H1 (cell line): ENCODE measurements around the gene ZNF182. TPM values are rescaled to one million over a fixed set of nuclear protein-coding genes. Genes with fewer than 3 reads are reported as not detected.

Source experiments
- CREB1 ChIP-seq: IDR thresholded peaks from 2 replicates; pipeline ENCODE4 v1.6.1; 2012; ENCODE audit warnings: inconsistent platforms
- GABPA ChIP-seq: IDR thresholded peaks from 2 replicates; pipeline ENCODE4 v1.6.1; 2011; ENCODE audit warnings: mild to moderate bottlenecking, low read length, moderate library complexity, borderline replicate concordance; ENCODE audit not compliant: insufficient read depth
- JUND ChIP-seq: IDR thresholded peaks from 2 replicates; pipeline ENCODE4 v1.6.1; 2011; ENCODE audit warnings: mild to moderate bottlenecking, improper control_type of control experiment, low read length
- NRF1 ChIP-seq: IDR thresholded peaks from 2 replicates; pipeline ENCODE4 v1.6.1; 2011; ENCODE audit warnings: mild to moderate bottlenecking, low read depth, low read length, improper control_type of control experiment
- SP1 ChIP-seq: IDR thresholded peaks from 2 replicates; pipeline ENCODE4 v1.6.1; 2011; ENCODE audit warnings: low read depth, low read length
- polyA plus RNA-seq, 7 experiments: library from polyadenylated mRNA; depleted of rRNA in 3 of 7; stranded (reverse) in 5 of 7; unstranded in 2 of 7; fragments of >200 nt in 5 of 7; fragments of 200-250 nt in 2 of 7; gene quantifications; 1 replicate in 5 of 7; 2 replicates in 1 of 7; 4 replicates in 1 of 7; pipeline versions ENCODE4 v1.2.1 to v1.2.3, GENCODE V29; 2011 to 2013; ENCODE audit warnings: missing spikeins in 2 of 7, mixed read lengths in 2 of 7
- total RNA-seq: library from RNA; stranded (reverse); fragmentation: NEBNext Ultra II Directional; extraction: Animal tissue kit (Norgen Biotek cat#: 25700); gene quantifications from 2 replicates; pipeline ENCODE4 v1.2.1, GENCODE V29; 2021

ZNF182 gene
- total and polyA plus RNA-seq, 2 of the 8 experiments (the other 6 are each of a cell fraction or from before 2014, with no cell fraction given): 1.3 to 8.2 TPM

DNA sequence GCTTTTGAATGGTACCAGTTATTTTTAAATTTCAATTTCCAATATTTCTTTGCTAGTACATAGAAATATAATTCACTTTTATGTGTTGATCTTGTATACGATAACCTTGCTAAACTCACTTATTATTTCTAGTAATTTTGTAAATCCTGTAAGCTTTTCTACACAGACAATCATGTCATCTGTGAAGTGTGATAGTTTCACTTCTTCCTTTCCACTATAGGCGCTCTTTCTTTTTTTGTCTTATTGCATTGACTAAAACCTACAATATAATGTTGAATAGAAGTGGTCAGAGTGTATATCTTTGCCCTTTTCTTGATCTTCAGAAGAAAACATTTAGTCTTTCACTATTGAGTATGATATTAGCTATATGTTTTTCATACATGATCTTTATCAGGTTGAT is 76.6 kb downstream of the ZNF182 start (continued):
- TF ChIP-seq GABPA (no peak), CREB1 (no peak), SP1 (no peak), NRF1 (no peak), JUND (no peak)

Other genes starting within 250 kb of the ZNF182 start
- gene ZNF81, start 167.1 kb downstream of the ZNF182 start, total RNA-seq: 10.0 and 12.8 TPM in 2 replicates
- 3.4 and 4.6 TPM in 2 replicates for gene ZNF81, start 167.1 kb downstream of the ZNF182 start, polyA plus RNA-seq (2011; rRNA removed)
- gene SPACA5, start 3.0 kb upstream of the ZNF182 start, total RNA-seq: not detected in 2 replicates
- 0.26 TPM in 1 of 2 replicates, not detected in the other for gene SPACA5, start 3.0 kb upstream of the ZNF182 start, polyA plus RNA-seq (2011; rRNA removed)
- 2.2 and 2.9 TPM in 2 replicates for gene ZNF630, start 67.7 kb upstream of the ZNF182 start, total RNA-seq
- gene ZNF630, start 67.7 kb upstream of the ZNF182 start, polyA plus RNA-seq (2011; rRNA removed): 0.67 and 0.72 TPM in 2 replicates
- not detected in 2 replicates for gene SPACA5B, start 126.6 kb upstream of the ZNF182 start, total RNA-seq
- gene SPACA5B, start 126.6 kb upstream of the ZNF182 start, polyA plus RNA-seq (2011; rRNA removed): not detected in 2 replicates
- not detected in 2 replicates for gene SSX5, start 192.8 kb upstream of the ZNF182 start, total RNA-seq
- not detected in 2 replicates for gene SSX5, start 192.8 kb upstream of the ZNF182 start, polyA plus RNA-seq (2011; rRNA removed)